Measurements from ENCODE around the gene DPYD.

The DPYD gene

DNA sequence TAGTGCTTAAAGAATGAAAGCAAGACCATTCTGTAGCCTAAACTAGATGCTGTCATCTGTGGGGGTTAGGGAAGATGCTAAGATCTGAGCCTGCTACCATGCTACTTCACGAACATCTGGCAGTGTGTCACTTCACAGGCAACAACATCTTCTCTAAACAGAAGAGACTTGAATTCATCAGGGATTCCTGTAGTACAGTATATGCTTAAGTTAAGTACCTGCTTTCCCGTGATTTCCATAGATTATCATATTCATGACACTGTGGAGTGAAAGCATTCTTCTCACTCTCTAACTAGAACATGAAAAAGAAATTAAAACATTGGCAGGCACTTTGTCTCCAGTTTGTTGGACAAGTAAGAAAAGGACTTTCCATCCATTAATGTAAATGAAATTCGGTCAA lies 808.4 kb downstream of the DPYD start:
- DNase-seq (ENCODE audit: low read depth in 3 of 3, low spot score in 1 of 3), result no peak

GRCh38 chr1:97108179-97108578 lies 812.7 kb downstream of the DPYD start:
- no peak for DNase-seq (ENCODE audit: low read depth in 3 of 3, low spot score in 1 of 3)

DNA sequence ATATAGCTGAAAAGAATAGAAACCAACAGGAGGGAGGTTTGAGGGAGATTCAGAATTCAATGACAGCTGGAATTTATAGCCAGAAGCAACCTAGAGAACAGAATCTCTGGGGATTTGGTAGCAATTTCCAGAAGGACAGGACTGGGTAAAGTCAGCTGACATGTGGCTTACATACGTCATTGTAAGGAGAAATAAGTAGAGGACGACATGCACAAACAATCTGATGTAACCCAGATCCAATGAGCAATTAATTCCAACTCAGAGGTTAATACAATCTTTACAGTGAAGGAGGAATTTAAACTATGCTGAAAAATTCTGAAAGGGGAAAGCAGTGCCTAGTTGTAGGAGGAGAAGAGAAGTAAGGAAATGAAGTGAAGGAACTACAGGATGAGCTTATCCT lies 815.3 kb downstream of the DPYD start:
- no peak for DNase-seq (ENCODE audit: low read depth in 3 of 3, low spot score in 1 of 3)

DNA sequence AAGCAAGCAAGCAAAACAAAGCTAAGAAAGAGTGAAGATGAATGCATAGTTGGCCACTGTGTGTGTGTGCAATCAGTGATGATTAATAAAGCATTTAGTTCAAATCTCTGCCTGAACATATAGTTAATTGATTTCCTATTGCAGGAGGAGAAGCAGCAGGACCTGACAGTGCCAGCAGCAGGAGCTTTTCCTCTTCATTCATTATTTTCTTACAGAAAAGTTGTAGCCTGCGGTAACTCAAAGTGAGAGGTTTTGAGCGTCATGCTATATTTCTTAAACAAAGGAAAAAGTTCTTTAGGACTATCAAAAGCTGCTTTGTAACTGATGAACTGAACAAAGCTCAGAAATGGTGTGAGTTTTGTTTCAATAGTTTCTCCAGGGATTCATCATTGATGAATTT lies 819.3 kb downstream of the DPYD start:
- DNase-seq (ENCODE audit: low read depth in 3 of 3, low spot score in 1 of 3), result no peak

DNA sequence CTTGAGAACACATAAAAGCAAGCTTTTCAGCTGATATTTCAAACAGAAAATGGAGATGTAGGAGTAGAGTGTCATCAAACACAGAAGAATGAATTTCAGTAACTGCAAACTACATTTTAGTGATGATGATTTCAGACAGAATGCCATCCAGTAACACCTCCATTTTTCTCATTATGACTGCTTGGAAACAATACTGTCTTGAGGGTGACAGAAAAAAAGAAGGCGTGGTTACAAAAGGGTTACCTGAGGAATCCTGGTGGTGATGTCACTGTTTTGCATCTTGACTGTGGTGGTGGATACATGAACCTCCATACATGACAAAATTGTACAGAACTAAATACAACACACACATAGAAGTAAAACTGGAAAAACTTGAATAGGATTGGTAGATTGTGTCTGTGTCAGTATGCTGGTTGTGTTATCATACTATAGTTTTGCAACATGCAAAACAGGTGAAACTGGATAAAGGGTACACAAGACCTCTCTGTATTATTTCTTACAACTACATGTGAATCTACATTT lies 823.4 kb downstream of the DPYD start:
- DNase-seq (ENCODE audit: low read depth in 3 of 3, low spot score in 1 of 3), result no peak

- DNase-seq (ENCODE audit: low read depth in 3 of 3, low spot score in 1 of 3), result no peak
These were observed 825.1 kb downstream of the DPYD start for GRCh38 chr1:97095764-97096163.

GRCh38 chr1:97094247-97094972 lies 826.4 kb downstream of the DPYD start:
- DNase-seq (ENCODE audit: low read depth in 3 of 3, low spot score in 1 of 3), result no peak

DNA sequence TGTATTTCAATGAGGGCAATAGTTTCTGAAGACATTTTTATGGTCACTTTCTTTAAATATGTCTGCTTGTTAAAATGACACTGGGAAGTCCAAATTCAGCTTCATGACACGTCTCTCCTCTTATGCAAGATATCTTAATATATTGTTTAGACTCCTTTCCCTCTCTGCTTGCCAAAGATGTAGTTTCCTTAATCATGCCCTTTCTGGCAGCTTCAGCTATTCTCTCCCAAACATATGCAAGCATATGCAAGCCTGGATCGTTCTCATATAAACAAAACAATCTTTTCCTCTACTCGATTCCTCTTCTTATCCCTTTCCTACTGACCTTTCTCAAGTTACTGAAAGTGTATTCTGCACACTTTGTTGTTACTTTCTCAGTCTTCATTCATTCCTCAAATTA lies 827.1 kb downstream of the DPYD start:
- DNase-seq (ENCODE audit: low read depth in 3 of 3, low spot score in 1 of 3), result no peak

- no peak for DNase-seq (ENCODE audit: low read depth in 3 of 3, low spot score in 1 of 3)
These were observed 828.0 kb downstream of the DPYD start for GRCh38 chr1:97092824-97093223.

DNA sequence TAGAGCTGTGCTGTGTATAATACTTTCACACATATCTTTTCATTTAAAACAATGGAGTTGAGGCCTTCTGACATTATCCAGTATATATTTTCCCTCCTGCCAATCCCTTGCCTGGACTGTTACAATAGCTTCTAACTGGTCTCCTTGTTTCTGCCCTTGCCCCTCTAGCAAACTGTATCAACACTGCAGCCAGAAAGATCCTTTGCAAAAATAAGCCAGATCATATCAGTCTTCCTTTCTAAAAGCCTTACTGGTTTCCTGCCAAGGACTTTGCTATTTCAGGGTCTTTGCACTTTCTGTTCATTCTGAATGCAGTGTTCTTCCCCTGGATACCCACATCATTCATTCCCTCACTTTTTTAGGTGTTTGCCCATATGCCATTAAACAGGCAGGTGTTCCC lies 829.2 kb downstream of the DPYD start:
- no peak for DNase-seq (ENCODE audit: low read depth in 3 of 3, low spot score in 1 of 3)

GRCh38 chr1:97091263-97091662 lies 829.6 kb downstream of the DPYD start:
- no peak for DNase-seq (ENCODE audit: low read depth in 3 of 3, low spot score in 1 of 3)

DNA sequence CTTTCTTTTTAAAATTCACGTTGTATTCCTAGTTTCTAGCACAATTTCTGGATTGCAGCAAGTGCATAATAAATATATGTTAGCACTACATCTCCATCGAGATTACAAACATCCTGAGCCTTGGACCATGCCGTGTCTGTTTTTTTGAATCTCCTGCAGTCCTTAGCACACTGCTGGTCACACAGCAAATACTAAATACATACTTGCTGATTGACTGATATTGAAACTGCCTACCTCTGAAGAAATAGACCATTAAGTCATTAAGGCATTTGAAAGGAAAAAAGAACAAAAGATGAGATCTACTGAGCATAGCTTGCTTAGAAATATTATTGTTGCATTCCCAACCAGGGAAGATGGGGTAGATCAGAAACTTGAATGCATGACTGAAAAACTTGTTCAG lies 830.1 kb downstream of the DPYD start:
- no peak for DNase-seq (ENCODE audit: low read depth in 3 of 3, low spot score in 1 of 3)

DNA sequence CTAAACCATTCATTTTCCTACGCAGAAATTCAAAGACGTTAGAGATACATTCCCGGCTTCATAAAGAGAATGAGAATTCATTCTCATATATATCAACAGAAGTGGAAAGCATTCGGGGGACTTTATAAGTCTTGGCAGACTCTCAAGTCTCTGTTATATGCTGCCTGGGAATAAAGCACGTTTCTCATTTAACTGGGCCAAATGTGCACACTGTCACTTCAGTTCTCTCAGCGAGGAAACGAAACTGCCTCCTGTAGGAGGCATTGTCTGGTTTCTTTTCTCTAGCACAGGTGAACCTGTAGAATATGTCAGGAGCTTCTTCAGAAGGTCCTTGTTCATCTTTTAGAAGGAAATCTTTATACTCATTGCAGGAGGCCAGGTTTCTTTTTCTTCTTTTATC lies 831.7 kb downstream of the DPYD start:
- DNase-seq (ENCODE audit: low read depth in 3 of 3, low spot score in 1 of 3), result no peak

DNA sequence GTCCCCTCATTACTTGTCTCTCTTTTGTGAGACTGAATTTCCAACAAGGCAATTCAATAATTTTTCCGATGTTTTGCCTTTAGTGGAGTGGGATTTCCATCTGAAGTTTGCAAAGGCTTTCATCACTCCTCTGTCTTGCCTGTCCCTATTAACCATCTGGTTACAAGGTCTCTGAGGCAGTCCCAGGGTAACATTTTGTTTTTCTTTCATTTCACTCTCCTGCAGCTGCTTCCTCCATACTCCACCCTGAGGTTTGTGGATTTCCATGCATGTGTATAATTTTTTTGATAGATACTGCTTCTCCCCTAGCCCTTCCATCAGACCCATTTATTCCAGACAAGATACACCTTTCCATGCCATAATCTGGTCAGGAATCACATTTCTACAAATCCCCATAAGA lies 832.4 kb downstream of the DPYD start:
- DNase-seq (ENCODE audit: low read depth in 3 of 3, low spot score in 1 of 3), result no peak

DNA sequence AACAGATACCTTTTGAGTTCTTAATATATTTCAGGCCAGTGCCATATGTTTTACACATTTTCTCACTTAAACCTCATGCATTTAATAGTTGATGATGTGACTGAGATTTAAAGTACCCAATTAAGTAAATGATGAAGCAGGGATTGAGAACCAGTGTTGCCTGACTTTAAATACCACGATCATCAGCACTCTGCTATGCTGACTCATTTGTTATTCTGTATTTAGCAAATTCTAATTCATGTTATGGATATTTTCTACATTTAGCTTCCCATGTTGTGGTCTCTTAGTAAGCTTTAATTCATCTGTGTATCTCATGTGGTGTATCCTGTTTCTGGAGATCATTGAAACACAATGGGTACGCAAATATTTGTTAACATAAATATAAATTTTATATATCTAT lies 836.3 kb downstream of the DPYD start:
- DNase-seq (ENCODE audit: low read depth in 3 of 3, low spot score in 1 of 3), result no peak

GRCh38 chr1:97082160-97082848 lies 838.5 kb downstream of the DPYD start:
- no peak for DNase-seq (ENCODE audit: low read depth in 3 of 3, low spot score in 1 of 3)

DNA sequence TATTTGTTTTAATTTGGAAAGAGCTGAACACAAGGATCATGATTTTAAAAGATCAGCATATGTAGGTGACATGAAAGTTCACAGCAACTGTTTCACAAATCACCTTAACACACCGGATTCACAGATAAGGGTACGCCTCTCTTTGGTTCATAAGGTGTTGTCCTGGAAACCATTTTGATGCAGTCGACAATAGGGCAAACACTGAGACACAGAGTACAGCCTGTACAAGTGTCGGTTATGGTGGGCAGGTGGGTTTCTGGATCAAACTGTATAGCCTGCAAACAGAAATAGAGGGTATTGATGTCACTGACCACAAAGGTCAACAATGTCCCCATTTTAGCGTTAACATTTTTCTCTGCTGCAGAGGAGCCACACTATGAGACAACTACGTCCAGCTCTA lies 842.0 kb downstream of the DPYD start:
- DNase-seq (ENCODE audit: low read depth in 3 of 3, low spot score in 1 of 3), result no peak

GRCh38 chr1:97077221-97077620 lies 843.6 kb downstream of the DPYD start:
- no peak for DNase-seq (ENCODE audit: low read depth in 3 of 3, low spot score in 1 of 3)

DNA sequence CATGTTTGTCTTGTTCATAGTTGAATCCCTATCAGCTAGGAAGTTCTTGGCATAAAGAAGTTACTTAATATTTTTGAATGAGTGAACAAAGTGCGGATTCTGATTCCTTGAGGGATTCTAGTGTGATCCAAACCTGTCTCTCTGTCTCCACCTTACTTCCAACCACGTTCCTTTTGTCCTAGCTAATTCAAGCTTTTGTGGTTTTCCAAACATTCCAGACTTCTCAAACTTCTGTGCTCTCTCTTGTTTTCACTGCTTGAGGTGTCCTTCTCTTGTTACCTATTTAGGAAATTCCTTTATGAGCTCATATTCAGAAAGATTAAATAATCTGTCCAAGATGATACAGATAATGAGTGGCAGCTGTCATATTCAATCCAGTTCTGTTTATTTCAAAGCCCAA lies 846.1 kb downstream of the DPYD start:
- DNase-seq (ENCODE audit: low read depth in 3 of 3, low spot score in 1 of 3), result no peak

- no peak for DNase-seq (ENCODE audit: low read depth in 3 of 3, low spot score in 1 of 3)
These were observed 846.9 kb downstream of the DPYD start for GRCh38 chr1:97073936-97074335.

DNA sequence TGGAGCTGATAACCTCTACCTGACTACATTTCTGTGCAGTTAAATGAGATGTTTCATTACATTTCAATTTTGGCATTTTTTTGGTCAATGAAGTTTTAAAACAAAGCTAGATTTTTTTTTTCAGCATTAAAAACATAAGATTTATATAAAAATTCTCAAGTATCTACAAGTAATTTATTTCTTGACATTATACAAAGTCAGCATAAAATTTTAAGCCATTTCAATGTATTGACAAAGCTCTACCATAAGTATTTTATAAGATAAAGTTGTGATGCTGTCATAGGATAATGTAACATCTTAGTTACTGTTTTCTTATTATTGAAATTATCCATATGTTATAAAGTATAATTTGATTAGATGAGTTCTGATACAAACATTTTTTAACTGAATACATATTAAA lies 847.7 kb downstream of the DPYD start:
- no peak for DNase-seq (ENCODE audit: low read depth in 3 of 3, low spot score in 1 of 3)

GRCh38 chr1:97071173-97071572 lies 849.7 kb downstream of the DPYD start:
- DNase-seq (ENCODE audit: low read depth in 3 of 3, low spot score in 1 of 3), result no peak

DNA sequence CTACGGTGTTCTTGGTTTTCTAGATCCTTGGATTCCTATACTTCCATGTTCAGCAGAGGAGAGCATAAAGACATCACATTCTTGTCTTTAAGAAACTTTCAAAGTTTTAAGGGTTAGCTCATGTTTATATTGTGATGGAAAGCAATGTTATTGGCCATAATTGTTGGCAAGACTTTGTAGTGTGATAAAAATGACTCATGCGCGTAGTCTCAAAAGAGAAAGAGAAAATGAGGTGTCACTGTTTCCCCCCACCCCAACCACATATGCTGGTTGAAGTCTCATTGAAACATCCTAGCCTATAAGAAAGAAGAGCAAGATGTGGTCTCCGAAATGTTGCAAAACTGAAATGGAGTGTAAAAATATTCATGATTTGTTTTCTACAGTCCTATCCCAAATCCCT lies 850.5 kb downstream of the DPYD start:
- DNase-seq (ENCODE audit: low read depth in 3 of 3, low spot score in 1 of 3), result no peak

Measured in stimulated activated CD4-positive, alpha-beta T cell treated with anti-CD3 and anti-CD28 coated beads, TNF-alpha, amount 100 ng/mL, for 1 hour (primary cell).